ENCODE results near the gene TRABD2B. TPM values are rescaled to one million over a fixed set of nuclear protein-coding genes. Genes with fewer than 3 reads are reported as not detected.

TRABD2B gene
- total and polyA plus RNA-seq, 4 donors, result 0.28 to 2.6 (median 1.3) TPM

GRCh38 chr1:47990286-47990685, 6.9 kb downstream of the TRABD2B start:
- no peaks in the 10 kb centered on the region for H3K27me3 ChIP-seq (ENCODE audit: control insufficient read depth in 4 of 4, insufficient read depth in 4 of 4, low read length in 3 of 4)
- H3K4me3 ChIP-seq (ENCODE audit: low read depth in 1 of 3, low read length in 3 of 3), result no peak overlapping the region
- whole genome bisulfite sequencing, result 94% methylated on average over 4 of the region's 4 CpGs
- no peak for DNase-seq (ENCODE audit: low spot score)
- peaks cover 0 to 8% (median 2%) of the 10 kb centered on the region in 4 donors for H3K36me3 ChIP-seq (ENCODE audit: control insufficient read depth in 4 of 4, insufficient read depth in 3 of 4, low read depth in 1 of 4, low read length in 3 of 4)
- TF ChIP-seq HNF4G (IDR thresholded peaks at IDR 0.05) (no peak), HNF4A (conservative IDR thresholded peaks at IDR 0.05) (no peak), NR2F2 (IDR thresholded peaks at IDR 0.05) (no peak), SP1 (IDR thresholded peaks at IDR 0.05) (no peak), TAF1 (conservative IDR thresholded peaks at IDR 0.05) (no peak), YY1 (IDR thresholded peaks at IDR 0.05) (no peak), CTCF (IDR thresholded peaks at IDR 0.05; ENCODE audit: low read depth, low read length, missing input control) (no peak), RAD21 (IDR thresholded peaks at IDR 0.05) (no peak)
- H3K4me1 ChIP-seq (ENCODE audit: control insufficient read depth in 4 of 4, insufficient read depth in 4 of 4, low read length in 3 of 4), result peaks cover 5 to 39% (median 30%) of the 10 kb centered on the region in 4 donors
- H3K27ac ChIP-seq (ENCODE audit: low read depth in 1 of 2, low read length in 2 of 2), result no peak overlapping the region
- H3K9me3 ChIP-seq (ENCODE audit: control insufficient read depth in 4 of 4, low read length in 3 of 4), result no peaks in the 10 kb centered on the region
- H3K9ac ChIP-seq (ENCODE audit: low read depth in 1 of 2, low read length in 2 of 2), result no peak overlapping the region

DNA sequence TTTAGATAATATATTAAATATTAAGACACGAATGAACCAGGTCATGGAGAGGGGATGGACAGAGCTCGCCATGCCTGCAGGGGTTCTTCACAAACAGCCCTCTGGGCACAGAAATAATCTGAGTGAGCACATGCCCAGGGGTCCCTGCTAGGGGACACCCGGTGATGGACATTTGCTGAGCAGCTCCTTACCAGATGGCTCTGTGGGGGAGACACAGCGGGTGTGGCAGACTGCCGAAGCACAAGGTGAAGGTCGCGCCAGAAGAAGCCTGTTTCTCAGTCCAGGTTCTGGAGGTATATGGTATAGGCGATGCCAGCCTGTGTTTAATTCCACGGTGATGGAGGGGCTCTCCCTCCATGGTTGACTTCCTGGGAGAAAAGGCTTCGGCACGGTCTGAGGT, 9.6 kb downstream of the TRABD2B start:
- Histone ChIP-seq H3K9me3 (ENCODE audit: control insufficient read depth in 4 of 4, low read length in 3 of 4) (no peaks in the 10 kb centered on the region), H3K4me1 (ENCODE audit: control insufficient read depth in 4 of 4, insufficient read depth in 4 of 4, low read length in 3 of 4) (peaks cover 0 to 14% (median 6%) of the 10 kb centered on the region in 4 donors), H3K27ac (ENCODE audit: low read depth in 1 of 2, low read length in 2 of 2) (no peak overlapping the region), H3K4me3 (ENCODE audit: low read depth in 1 of 3, low read length in 3 of 3) (no peak overlapping the region), H3K27me3 (ENCODE audit: control insufficient read depth in 4 of 4, insufficient read depth in 4 of 4, low read length in 3 of 4) (no peaks in the 10 kb centered on the region), H3K9ac (ENCODE audit: low read depth in 1 of 2, low read length in 2 of 2) (no peak overlapping the region), H3K36me3 (ENCODE audit: control insufficient read depth in 4 of 4, insufficient read depth in 3 of 4, low read depth in 1 of 4, low read length in 3 of 4) (peaks cover 0 to 8% (median 2%) of the 10 kb centered on the region in 4 donors)
- WGBS, result 95% methylated on average over 11 of the region's 11 CpGs
- TF ChIP-seq YY1 (IDR thresholded peaks at IDR 0.05) (no peak), FOXA1 (IDR thresholded peaks at IDR 0.05) (no peak), EGR1 (IDR thresholded peaks at IDR 0.05; ENCODE audit: low read depth in 2 of 2) (no peak)
- DNase-seq (ENCODE audit: low spot score), result no peak

GRCh38 chr1:47986761-47987200, 10.4 kb downstream of the TRABD2B start:
- Histone ChIP-seq H3K9ac (ENCODE audit: low read depth in 1 of 2, low read length in 2 of 2) (no peak overlapping the region), H3K36me3 (ENCODE audit: control insufficient read depth in 4 of 4, insufficient read depth in 3 of 4, low read depth in 1 of 4, low read length in 3 of 4) (peaks cover 0 to 8% (median 2%) of the 10 kb centered on the region in 4 donors), H3K27me3 (ENCODE audit: control insufficient read depth in 4 of 4, insufficient read depth in 4 of 4, low read length in 3 of 4) (no peaks in the 10 kb centered on the region), H3K4me1 (ENCODE audit: control insufficient read depth in 4 of 4, insufficient read depth in 4 of 4, low read length in 3 of 4) (peaks cover 0 to 8% (median 2%) of the 10 kb centered on the region in 4 donors), H3K4me3 (ENCODE audit: low read depth in 1 of 3, low read length in 3 of 3) (no peak overlapping the region), H3K9me3 (ENCODE audit: control insufficient read depth in 4 of 4, low read length in 3 of 4) (no peaks in the 10 kb centered on the region), H3K27ac (ENCODE audit: low read depth in 1 of 2, low read length in 2 of 2) (no peak overlapping the region)
- no peak for DNase-seq (ENCODE audit: low spot score)
- no peak for TF ChIP-seq ATF3 (IDR thresholded peaks at IDR 0.05)
- TF ChIP-seq JUND (IDR thresholded peaks at IDR 0.05), result no peak
- TF ChIP-seq TAF1 (conservative IDR thresholded peaks at IDR 0.05), result no peak
- TF ChIP-seq HNF4A (conservative IDR thresholded peaks at IDR 0.05), result no peak
- no peak for TF ChIP-seq FOXA1 (IDR thresholded peaks at IDR 0.05)
- no peak for TF ChIP-seq NR2F2 (IDR thresholded peaks at IDR 0.05)
- WGBS, result 74% methylated on average over 19 of the region's 19 CpGs

DNA sequence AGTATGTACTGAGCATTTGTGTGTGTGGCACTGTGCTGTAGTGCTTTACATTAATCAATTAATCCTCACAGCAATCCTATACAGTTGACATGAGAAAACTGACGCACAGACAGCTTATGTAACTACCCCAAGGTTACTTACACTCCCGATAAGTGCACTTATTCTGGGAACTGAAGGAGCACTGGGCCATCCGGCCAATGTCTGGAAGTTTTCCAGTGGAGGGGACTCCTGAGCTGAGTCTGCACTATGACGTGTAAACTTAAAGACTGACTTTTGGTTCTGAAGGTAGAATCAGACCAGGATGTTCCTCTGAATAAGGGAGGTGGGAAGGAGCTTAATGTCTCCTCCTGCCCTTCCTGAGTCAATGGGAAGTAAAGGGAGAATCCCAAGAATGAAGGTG, 12.2 kb downstream of the TRABD2B start:
- no peak overlapping the region for H3K9ac ChIP-seq (ENCODE audit: low read depth in 1 of 2, low read length in 2 of 2)
- no peak overlapping the region for H3K4me3 ChIP-seq (ENCODE audit: low read depth in 1 of 3, low read length in 3 of 3)
- H3K27ac ChIP-seq (ENCODE audit: low read depth in 1 of 2, low read length in 2 of 2), result no peak overlapping the region
- no peaks in the 10 kb centered on the region for H3K27me3 ChIP-seq (ENCODE audit: control insufficient read depth in 4 of 4, insufficient read depth in 4 of 4, low read length in 3 of 4)
- 85% methylated on average over 4 of the region's 4 CpGs for whole genome bisulfite sequencing
- H3K9me3 ChIP-seq (ENCODE audit: control insufficient read depth in 4 of 4, low read length in 3 of 4), result no peaks in the 10 kb centered on the region
- H3K36me3 ChIP-seq (ENCODE audit: control insufficient read depth in 4 of 4, insufficient read depth in 3 of 4, low read depth in 1 of 4, low read length in 3 of 4), result peaks cover 0 to 6% (median 0%) of the 10 kb centered on the region in 4 donors
- peaks cover 0 to 10% (median 0%) of the 10 kb centered on the region in 4 donors for H3K4me1 ChIP-seq (ENCODE audit: control insufficient read depth in 4 of 4, insufficient read depth in 4 of 4, low read length in 3 of 4)
- no peak for DNase-seq (ENCODE audit: low spot score)
- TF ChIP-seq ATF3 (IDR thresholded peaks at IDR 0.05) (no peak), SP1 (IDR thresholded peaks at IDR 0.05) (no peak), CTCF (IDR thresholded peaks at IDR 0.05; ENCODE audit: low read depth, low read length, missing input control) (no peak), RXRA (IDR thresholded peaks at IDR 0.05) (no peak), FOXA1 (IDR thresholded peaks at IDR 0.05) (no peak), TAF1 (conservative IDR thresholded peaks at IDR 0.05) (no peak), EGR1 (IDR thresholded peaks at IDR 0.05; ENCODE audit: low read depth in 2 of 2) (no peak), FOXA2 (IDR thresholded peaks at IDR 0.05) (no peak), NR2F2 (IDR thresholded peaks at IDR 0.05) (no peak), GABPA (IDR thresholded peaks at IDR 0.05 in 1 of 2, conservative IDR thresholded peaks at IDR 0.05 in 1 of 2) (no peak), JUND (IDR thresholded peaks at IDR 0.05) (no peak), ZBTB33 (IDR thresholded peaks at IDR 0.05) (no peak), RAD21 (IDR thresholded peaks at IDR 0.05) (no peak)
